Neural cell (in vitro differentiated cells): ENCODE data around the gene MALAT1.

Experiments
- TAF1 ChIP-seq: IDR thresholded peaks from 2 replicates; pipeline ENCODE4 v1.6.1; 2012; ENCODE audit warnings: low read depth
- TF ChIP-seq, protein P1 (sequence below): fragments of 450-650 bp; IDR thresholded peaks from 2 replicates; pipeline ENCODE4 v1.5.1; 2014; ENCODE audit warnings: antibody characterized with exemption, mild to moderate bottlenecking, moderate library complexity; ENCODE audit not compliant: poor library complexity, severe bottlenecking

DNA sequence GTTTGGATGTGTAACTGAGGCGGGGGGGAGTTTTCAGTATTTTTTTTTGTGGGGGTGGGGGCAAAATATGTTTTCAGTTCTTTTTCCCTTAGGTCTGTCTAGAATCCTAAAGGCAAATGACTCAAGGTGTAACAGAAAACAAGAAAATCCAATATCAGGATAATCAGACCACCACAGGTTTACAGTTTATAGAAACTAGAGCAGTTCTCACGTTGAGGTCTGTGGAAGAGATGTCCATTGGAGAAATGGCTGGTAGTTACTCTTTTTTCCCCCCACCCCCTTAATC is 2.3 kb downstream of the MALAT1 start:
- TF ChIP-seq, protein P1, sequence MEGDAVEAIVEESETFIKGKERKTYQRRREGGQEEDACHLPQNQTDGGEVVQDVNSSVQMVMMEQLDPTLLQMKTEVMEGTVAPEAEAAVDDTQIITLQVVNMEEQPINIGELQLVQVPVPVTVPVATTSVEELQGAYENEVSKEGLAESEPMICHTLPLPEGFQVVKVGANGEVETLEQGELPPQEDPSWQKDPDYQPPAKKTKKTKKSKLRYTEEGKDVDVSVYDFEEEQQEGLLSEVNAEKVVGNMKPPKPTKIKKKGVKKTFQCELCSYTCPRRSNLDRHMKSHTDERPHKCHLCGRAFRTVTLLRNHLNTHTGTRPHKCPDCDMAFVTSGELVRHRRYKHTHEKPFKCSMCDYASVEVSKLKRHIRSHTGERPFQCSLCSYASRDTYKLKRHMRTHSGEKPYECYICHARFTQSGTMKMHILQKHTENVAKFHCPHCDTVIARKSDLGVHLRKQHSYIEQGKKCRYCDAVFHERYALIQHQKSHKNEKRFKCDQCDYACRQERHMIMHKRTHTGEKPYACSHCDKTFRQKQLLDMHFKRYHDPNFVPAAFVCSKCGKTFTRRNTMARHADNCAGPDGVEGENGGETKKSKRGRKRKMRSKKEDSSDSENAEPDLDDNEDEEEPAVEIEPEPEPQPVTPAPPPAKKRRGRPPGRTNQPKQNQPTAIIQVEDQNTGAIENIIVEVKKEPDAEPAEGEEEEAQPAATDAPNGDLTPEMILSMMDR, result no peak
- no peak for TF ChIP-seq TAF1
